Islet precursor cell (in vitro differentiated cells): ENCODE data around the gene LPP.

ENCODE experiments used
- DNase-seq: peaks from one replicate; pipeline ENCODE4 v3.0.0-alpha.2; 2018

LPP gene

DNA sequence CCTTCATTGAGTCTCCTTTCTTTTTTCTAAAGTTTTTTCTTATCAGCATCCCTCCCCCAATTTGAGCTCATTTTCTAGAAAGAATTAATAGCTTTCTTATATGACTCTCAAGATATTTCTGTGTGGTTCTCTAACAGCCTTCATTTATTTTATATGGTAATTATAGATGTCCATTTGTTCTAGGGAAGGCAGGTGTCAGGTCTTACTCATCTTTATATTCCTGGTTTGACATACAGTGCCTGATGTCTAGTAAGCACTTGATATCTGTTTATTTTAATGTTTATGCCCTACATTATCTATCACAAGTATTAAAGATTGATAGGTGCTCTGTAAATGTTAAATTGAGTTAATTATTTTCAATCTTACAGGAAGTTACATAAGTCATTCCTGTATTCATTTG, 591.1 kb downstream of the LPP start:
- DNase-seq, result no peak

- DNase-seq, result no peak
These were observed 592.4 kb downstream of the LPP start for GRCh38 chr3:188746291-188746783.

- DNase-seq, result no peak
These were observed 593.5 kb downstream of the LPP start for GRCh38 chr3:188747489-188747888.

GRCh38 chr3:188749010-188749617, 595.2 kb downstream of the LPP start:
- DNase-seq, result no peak

DNA sequence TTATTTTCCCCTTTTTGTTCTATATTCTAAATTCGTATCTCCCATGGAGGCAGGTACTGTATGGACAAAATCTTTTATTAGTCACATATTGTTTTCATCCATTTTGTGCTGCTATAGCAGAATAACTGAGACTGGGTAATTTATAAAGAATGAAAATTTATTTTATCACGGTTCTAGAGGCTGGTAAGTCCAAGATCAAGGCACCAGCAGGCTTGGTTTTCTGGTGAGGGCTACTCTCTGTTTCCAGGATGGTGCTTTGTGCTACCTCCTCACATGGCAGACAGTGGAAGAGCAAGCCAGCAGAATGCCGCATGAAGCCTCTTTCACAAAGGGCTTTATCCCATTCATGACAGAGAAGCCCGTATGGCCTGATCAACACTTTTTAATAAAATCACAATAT, 595.9 kb downstream of the LPP start:
- no peak for DNase-seq

GRCh38 chr3:188750617-188751016, 596.7 kb downstream of the LPP start:
- no peak for DNase-seq

DNA sequence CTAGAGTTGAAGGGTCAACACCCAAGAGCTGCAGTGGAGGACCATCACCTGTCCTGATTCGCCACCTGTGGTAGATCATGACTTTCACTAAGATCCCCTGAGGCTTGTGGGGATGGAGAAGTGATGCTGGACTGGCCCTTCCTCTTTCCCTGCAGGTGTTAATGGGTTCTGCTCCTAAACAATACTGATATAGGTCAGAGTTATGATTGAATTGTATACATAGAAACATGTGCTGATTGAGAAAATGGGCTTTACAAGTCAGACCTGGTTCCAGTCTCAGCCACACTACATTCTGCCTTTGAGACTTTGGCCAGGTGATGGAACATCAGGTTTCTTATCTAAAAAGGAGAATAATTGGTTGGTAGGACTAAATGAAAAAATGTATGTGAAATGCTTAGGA, 598.9 kb downstream of the LPP start:
- no peak for DNase-seq

- DNase-seq, result no peak
These were observed 600.3 kb downstream of the LPP start for GRCh38 chr3:188754267-188754666.

DNA sequence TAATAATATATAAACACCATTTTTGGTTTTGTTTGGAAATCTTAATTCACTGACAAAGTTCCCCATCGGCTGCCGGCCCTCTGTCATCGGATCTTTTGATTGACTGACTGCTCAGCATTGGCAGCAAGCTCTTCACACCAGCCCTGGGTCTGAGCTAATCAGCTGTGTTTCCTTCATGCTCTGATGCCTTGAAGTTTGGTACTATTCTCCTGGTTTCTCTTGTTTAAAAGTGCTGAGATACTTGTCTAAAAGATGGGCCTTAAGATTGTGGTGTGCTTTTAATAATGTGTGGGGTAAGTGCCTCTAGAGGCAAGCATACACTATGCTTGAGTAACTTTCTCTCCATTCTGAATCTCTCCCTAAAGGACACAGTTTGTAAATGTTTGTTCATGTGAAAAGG, 602.3 kb downstream of the LPP start:
- no peak for DNase-seq

DNA sequence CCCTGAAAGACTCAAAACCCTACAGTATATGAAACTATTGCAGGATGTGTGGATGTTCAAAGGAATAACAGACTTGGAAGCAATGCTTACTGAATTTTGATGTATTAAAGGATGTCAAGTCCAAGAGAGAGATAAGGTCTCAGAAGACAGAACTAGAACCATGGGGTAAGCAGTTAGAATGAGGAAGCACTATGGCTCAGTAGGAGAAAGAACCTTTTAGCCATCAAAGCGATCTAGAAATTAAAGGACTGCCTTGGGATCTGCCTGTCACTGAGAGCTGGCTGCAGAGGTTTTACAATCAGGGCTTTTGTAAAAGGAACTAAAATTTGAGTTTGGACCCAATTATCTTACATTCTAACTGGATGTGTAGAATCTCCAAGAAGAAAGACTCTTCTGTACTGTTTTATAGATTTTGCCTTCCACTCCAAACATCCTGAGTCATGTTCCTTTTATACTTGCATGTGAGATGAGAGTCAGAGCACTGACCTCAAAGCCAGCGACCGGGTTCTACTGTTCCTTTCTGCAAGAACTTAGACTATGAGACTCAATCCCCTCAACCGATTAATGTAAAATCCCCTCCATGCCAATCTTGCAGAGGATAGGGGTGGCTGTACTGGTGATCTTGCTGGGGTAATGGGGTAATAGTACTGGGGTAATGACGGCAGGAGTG, 605.5 kb downstream of the LPP start:
- DNase-seq, result no peak

- DNase-seq, result no peak
These were observed 606.5 kb downstream of the LPP start for GRCh38 chr3:188760408-188760807.

DNA sequence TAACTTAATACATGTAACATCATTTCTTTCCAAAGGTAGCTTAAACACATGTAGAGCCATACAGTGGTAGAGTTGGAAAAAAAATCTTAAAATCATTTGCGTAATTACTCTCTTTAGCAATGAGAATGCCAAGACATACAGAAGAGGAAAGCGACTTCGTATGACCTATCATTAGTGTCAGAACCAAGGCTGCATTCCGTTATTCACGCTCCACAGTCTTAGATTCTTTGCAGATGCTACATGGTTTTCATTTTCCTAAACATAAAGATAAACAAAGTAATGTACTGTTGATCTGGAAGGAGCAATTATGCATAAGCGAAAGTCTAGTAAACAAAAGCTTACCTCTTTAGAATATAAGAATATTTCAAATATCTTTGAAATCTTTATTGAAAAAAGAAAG, 607.5 kb downstream of the LPP start:
- DNase-seq, result no peak

DNA sequence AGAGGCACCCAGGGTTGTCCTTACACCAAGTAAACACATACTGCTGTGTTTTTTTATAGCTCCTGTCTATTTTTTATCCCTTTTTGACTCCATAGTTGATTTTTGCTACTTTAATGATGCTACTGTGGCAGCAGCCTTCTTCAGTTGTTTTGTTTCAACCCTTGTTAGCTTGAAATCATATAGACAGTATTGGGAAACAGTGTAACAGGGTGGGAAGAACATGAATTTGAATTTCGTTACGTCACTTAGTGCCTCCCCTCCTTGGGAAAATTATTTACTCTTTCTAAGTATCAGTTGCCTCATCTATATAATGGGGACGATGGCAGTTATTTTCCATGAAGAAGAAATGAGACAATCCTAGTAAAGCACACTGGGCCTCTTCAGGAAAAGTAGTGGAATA, 608.0 kb downstream of the LPP start:
- no peak for DNase-seq

DNA sequence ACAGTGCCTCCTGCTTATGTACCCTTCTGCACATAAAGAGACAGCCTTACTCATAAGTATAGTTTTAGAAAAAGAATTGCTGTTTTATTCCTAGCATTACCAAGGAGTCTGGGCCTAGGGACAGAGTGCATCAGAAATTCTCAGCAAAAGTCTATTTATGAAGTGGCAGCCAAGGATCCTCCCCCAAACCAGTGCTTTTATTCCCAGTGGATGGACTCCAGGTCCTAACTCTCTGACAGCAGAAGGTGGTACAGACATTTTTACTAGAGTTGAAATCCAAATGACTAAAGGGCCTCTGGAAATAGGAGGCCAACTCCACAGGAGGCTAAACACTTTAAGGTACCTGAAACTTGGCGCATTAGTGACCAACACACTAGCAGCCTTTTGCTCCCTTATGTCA, 610.7 kb downstream of the LPP start:
- no peak for DNase-seq

DNA sequence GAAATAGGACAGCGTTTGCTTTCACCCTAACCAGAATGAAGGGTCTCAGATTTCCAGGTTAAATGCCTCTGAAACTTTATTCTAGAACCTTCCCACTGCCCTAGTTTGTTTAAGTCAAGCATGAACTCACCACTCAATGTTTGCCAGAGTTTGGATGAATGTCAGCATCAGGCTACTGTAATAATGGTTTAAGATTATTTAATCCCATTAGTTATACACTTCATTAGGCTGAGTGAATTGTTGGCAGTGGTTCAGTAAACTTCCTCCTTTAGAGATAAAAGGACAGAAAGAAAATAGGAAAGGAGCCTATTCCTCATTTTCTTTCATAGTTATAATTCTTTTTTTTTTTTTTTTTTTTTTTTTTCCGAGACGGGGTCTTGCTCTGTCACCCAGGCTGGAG, 615.9 kb downstream of the LPP start:
- DNase-seq, result no peak

- no peak for DNase-seq
These were observed 618.9 kb downstream of the LPP start for GRCh38 chr3:188772886-188773285.

- no peak for DNase-seq
These were observed 621.5 kb downstream of the LPP start for GRCh38 chr3:188775412-188775811.

DNA sequence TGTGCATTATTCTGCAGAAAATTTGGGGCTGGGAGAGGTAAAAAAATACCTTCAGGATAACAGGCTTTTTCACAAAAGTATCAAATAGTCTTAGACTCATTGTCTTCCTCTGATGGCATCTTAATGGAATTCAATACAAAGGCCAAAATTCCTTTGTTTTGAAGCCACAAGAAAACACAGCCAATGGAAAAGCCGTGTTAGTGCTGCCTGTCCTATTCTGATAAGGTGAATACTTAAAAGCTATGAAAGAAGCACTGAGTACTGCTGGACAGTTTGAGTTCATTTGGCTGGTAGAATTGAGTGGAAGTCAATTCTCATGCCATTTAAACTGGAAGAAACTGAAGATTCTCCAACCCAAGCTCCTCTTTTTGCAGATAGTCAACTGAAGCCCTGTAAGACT, 622.5 kb downstream of the LPP start:
- no peak for DNase-seq

- no peak for DNase-seq
These were observed 624.3 kb downstream of the LPP start for GRCh38 chr3:188778091-188778852.

- DNase-seq, result no peak
These were observed 625.5 kb downstream of the LPP start for GRCh38 chr3:188779281-188779980.

- no peak for DNase-seq
These were observed 626.5 kb downstream of the LPP start for GRCh38 chr3:188780193-188781147.

DNA sequence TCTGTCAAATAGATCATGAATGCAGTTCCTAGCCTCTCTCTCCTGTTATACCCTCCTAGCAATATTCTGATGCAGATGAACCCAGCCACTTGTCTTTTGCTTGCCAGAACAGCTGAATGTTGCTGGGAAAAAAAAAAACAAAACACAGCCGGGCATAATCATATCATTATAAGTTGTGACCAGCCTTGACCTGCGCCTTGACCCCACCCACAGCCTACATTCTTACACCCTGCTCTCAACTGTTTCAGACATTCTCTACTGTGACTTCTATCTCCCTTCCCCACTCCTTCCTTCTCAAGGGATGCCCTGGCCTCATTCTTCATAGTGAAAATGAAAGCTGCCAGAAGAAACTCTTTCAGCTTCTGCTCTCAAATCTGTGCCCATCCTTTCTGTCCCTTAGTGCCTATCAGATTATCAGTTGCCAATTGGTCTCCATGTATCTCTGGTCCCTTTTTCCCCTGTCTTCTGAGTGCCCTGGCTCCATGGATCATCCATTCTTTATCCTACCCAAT, 628.7 kb downstream of the LPP start:
- no peak for DNase-seq
